Measurements from ENCODE around the gene RASGRP1.

The RASGRP1 gene

GRCh38 chr15:38535491-38536200, 29.0 kb downstream of the RASGRP1 start:
- no peak for TF ChIP-seq CTCF (IDR thresholded peaks at IDR 0.05; ENCODE audit: unreplicated experiment in 3 of 3)
- Mint-ChIP-seq H3K4me3 (no peak overlapping the region), H3K27ac (peak overlapping the region in 2 of 3 experiments; percentile 21 to 58), H3K4me1 (peaks cover 13% of the 10 kb centered on the region), H3K9me3 (no peaks in the 10 kb centered on the region), H3K36me3 (ENCODE audit: low read depth) (no peaks in the 10 kb centered on the region), H3K27me3 (ENCODE audit: low read depth) (no peaks in the 10 kb centered on the region)

GRCh38 chr15:38534691-38535090, 29.9 kb downstream of the RASGRP1 start:
- Mint-ChIP-seq H3K36me3 (ENCODE audit: low read depth) (no peaks in the 10 kb centered on the region), H3K27me3 (ENCODE audit: low read depth) (no peaks in the 10 kb centered on the region), H3K4me3 (no peak overlapping the region), H3K4me1 (peaks cover 13% of the 10 kb centered on the region), H3K9me3 (no peaks in the 10 kb centered on the region), H3K27ac (no peak overlapping the region)
- no peak for TF ChIP-seq CTCF (IDR thresholded peaks at IDR 0.05; ENCODE audit: unreplicated experiment in 3 of 3)

GRCh38 chr15:38533926-38534325, 30.7 kb downstream of the RASGRP1 start:
- no peaks in the 10 kb centered on the region for H3K36me3 Mint-ChIP-seq (ENCODE audit: low read depth)
- no peak overlapping the region for H3K27ac Mint-ChIP-seq
- no peaks in the 10 kb centered on the region for H3K27me3 Mint-ChIP-seq (ENCODE audit: low read depth)
- H3K9me3 Mint-ChIP-seq, result no peaks in the 10 kb centered on the region
- no peak for TF ChIP-seq CTCF (IDR thresholded peaks at IDR 0.05; ENCODE audit: unreplicated experiment in 3 of 3)
- no peak overlapping the region for H3K4me3 Mint-ChIP-seq
- peaks cover 13% of the 10 kb centered on the region for H3K4me1 Mint-ChIP-seq

- no peaks in the 10 kb centered on the region for H3K9me3 Mint-ChIP-seq
- H3K27ac Mint-ChIP-seq, result no peak overlapping the region
- no peak overlapping the region for H3K4me3 Mint-ChIP-seq
- no peak for TF ChIP-seq CTCF (IDR thresholded peaks at IDR 0.05; ENCODE audit: unreplicated experiment in 3 of 3)
- no peaks in the 10 kb centered on the region for H3K36me3 Mint-ChIP-seq (ENCODE audit: low read depth)
- peaks cover 13% of the 10 kb centered on the region for H3K4me1 Mint-ChIP-seq
- H3K27me3 Mint-ChIP-seq (ENCODE audit: low read depth), result no peaks in the 10 kb centered on the region
Observed at GRCh38 chr15:38533416-38533915, 31.1 kb downstream of the RASGRP1 start.

GRCh38 chr15:38532728-38533127, 31.9 kb downstream of the RASGRP1 start:
- no peak for TF ChIP-seq CTCF (IDR thresholded peaks at IDR 0.05; ENCODE audit: unreplicated experiment in 3 of 3)
- Mint-ChIP-seq H3K36me3 (ENCODE audit: low read depth) (no peaks in the 10 kb centered on the region), H3K27ac (no peak overlapping the region), H3K9me3 (no peaks in the 10 kb centered on the region), H3K4me3 (no peak overlapping the region), H3K4me1 (peaks cover 13% of the 10 kb centered on the region), H3K27me3 (ENCODE audit: low read depth) (no peaks in the 10 kb centered on the region)

GRCh38 chr15:38531509-38531908, 33.1 kb downstream of the RASGRP1 start:
- TF ChIP-seq CTCF (IDR thresholded peaks at IDR 0.05; ENCODE audit: unreplicated experiment in 3 of 3), result no peak
- Mint-ChIP-seq H3K27ac (no peak overlapping the region), H3K4me3 (no peak overlapping the region), H3K9me3 (no peaks in the 10 kb centered on the region), H3K27me3 (ENCODE audit: low read depth) (peaks cover 3% of the 10 kb centered on the region), H3K4me1 (peaks cover 13% of the 10 kb centered on the region), H3K36me3 (ENCODE audit: low read depth) (no peaks in the 10 kb centered on the region)
